GM12878 (cell line): Measurements from ENCODE around the gene SUSD1. TPM values are rescaled to one million over a fixed set of nuclear protein-coding genes. Genes with fewer than 3 reads are reported as not detected.
A peak's percentile ranks its signal among the peaks of the same experiment; 100 is the strongest.

Experiments used
- ASH2L ChIP-seq: fragments of 300-600, 200-600 bp; sonication (generic); IDR thresholded peaks from 2 replicates; pipeline ENCODE4 v1.6.1; 2017; ENCODE audit warnings: low read depth, mild to moderate bottlenecking, borderline replicate concordance
- BCL11A ChIP-seq: IDR thresholded peaks from 2 replicates; pipeline ENCODE4 v1.6.1; 2011; ENCODE audit warnings: low read depth, low read length
- BRCA1 ChIP-seq: IDR thresholded peaks from 2 replicates; pipeline ENCODE4 v1.6.1; 2011; ENCODE audit warnings: low read depth, low read length, improper control_type of control experiment
- CREB1 ChIP-seq: IDR thresholded peaks from 2 replicates; pipeline ENCODE4 v1.6.1; 2012; ENCODE audit warnings: low read depth, mild to moderate bottlenecking, inconsistent platforms
- FOS ChIP-seq: IDR thresholded peaks from 3 replicates; pipeline ENCODE4 v1.6.1; 2011; ENCODE audit warnings: borderline replicate concordance; ENCODE audit not compliant: insufficient read length; ENCODE audit errors: extremely low read depth
- HDAC2 ChIP-seq: fragments of 200-600 bp; sonication (generic); IDR thresholded peaks from 2 replicates; pipeline ENCODE4 v1.6.1; 2017
- KLF5 ChIP-seq: fragments of 450-650 bp; IDR thresholded peaks from 2 replicates; pipeline ENCODE4 v1.6.1; 2014; ENCODE audit warnings: mild to moderate bottlenecking; ENCODE audit not compliant: partially characterized antibody
- LARP7 ChIP-seq: fragments of 450-650 bp; IDR thresholded peaks from 2 replicates; pipeline ENCODE4 v1.6.1; 2017; ENCODE audit warnings: mild to moderate bottlenecking
- MEF2A ChIP-seq: IDR thresholded peaks from 2 replicates; pipeline ENCODE4 v1.6.1; 2011; ENCODE audit warnings: low read depth, mild to moderate bottlenecking, low read length, moderate library complexity; ENCODE audit not compliant: insufficient read depth
- MEF2B ChIP-seq: fragments of 450-650 bp; IDR thresholded peaks from 2 replicates; pipeline ENCODE4 v1.6.1; 2018; ENCODE audit warnings: mild to moderate bottlenecking, moderate library complexity; ENCODE audit not compliant: partially characterized antibody, poor library complexity, severe bottlenecking
- MTA2 ChIP-seq: fragments of 450-650 bp; IDR thresholded peaks from 2 replicates; pipeline ENCODE4 v1.6.1; 2016; ENCODE audit warnings: low read depth, mild to moderate bottlenecking, moderate library complexity
- PAX5 ChIP-seq: IDR thresholded peaks from 2 replicates; pipeline ENCODE4 v1.6.1; 2011; ENCODE audit warnings: low read depth, low read length, borderline replicate concordance
- POLR2AphosphoS5 ChIP-seq: IDR thresholded peaks from 2 replicates; pipeline ENCODE4 v1.6.1; 2011; ENCODE audit warnings: mild to moderate bottlenecking, low read length, inconsistent platforms
- POU2F2 ChIP-seq: IDR thresholded peaks from 3 replicates; pipeline ENCODE4 v1.6.1; 2011; ENCODE audit warnings: low read depth, mild to moderate bottlenecking, low read length, borderline replicate concordance
- RFX5 ChIP-seq: IDR thresholded peaks from 2 replicates; pipeline ENCODE4 v1.6.1; 2011; ENCODE audit warnings: low read depth, low read length, improper control_type of control experiment
- SMC3 ChIP-seq: IDR thresholded peaks from 2 replicates; pipeline ENCODE4 v1.6.1; 2011; ENCODE audit warnings: low read length, improper control_type of control experiment, borderline replicate concordance
- TAF1 ChIP-seq: IDR thresholded peaks from 2 replicates; pipeline ENCODE4 v1.6.1; 2011; ENCODE audit warnings: mild to moderate bottlenecking, low read depth, low read length, borderline replicate concordance
- TCF3 ChIP-seq: IDR thresholded peaks from 2 replicates; pipeline ENCODE4 v1.6.1; 2012; ENCODE audit warnings: low read depth, mild to moderate bottlenecking, low read length, borderline replicate concordance; ENCODE audit not compliant: insufficient read depth
- YBX1 ChIP-seq: fragments of 450-650 bp; IDR thresholded peaks from 2 replicates; pipeline ENCODE4 v1.6.1; 2016; ENCODE audit warnings: antibody characterized with exemption
- ZZZ3 ChIP-seq: IDR thresholded peaks from 2 replicates; pipeline ENCODE4 v1.6.1; 2011; ENCODE audit warnings: low read depth; ENCODE audit not compliant: control insufficient read depth, insufficient read length
- polyA plus RNA-seq, 11 experiments: library from polyadenylated mRNA; depleted of rRNA in 4 of 11; unstranded in 6 of 11; stranded (reverse) in 5 of 11; fragments of >200 nt; fragmentation: Nextera tagmentation in 4 of 11; fragmentation: Illumina TruSeq in 1 of 11; extraction: Ambion mirVana in 4 of 11; extraction: Trizol in 1 of 11; gene quantifications; 1 replicate in 1 of 11; 2 replicates in 10 of 11; pipeline versions ENCODE4 v1.2.1 to v1.2.3, GENCODE V29; 2011 to 2016; ENCODE audit warnings: inconsistent platforms in 2 of 11, missing spikeins in 2 of 11, low read depth in 1 of 11
- total RNA-seq, 4 experiments: library from RNA; depleted of rRNA in 3 of 4; stranded (reverse); fragments of >200 nt in 3 of 4; fragmentation: Illumina TruSeq in 1 of 4; extraction: Trizol in 1 of 4; gene quantifications; 2 replicates each; pipeline versions ENCODE4 v1.2.1 to v1.2.3, GENCODE V29; 2013 to 2021
- TF ChIP-seq, protein P1 (sequence below): IDR thresholded peaks from 2 replicates; pipeline ENCODE4 v1.6.1; 2012; ENCODE audit warnings: low read depth, low read length, improper control_type of control experiment
- TF ChIP-seq, protein P2 (sequence below): fragments of 150-350 bp; IDR thresholded peaks from 2 replicates; pipeline ENCODE4 v1.6.1; 2016; ENCODE audit warnings: low read depth, low read length
- TF ChIP-seq, protein P3 (sequence below), 3 experiments: IDR thresholded peaks in 2 of 3; conservative IDR thresholded peaks in 1 of 3; 2 replicates each; pipeline ENCODE4 v1.5.1; 2011; ENCODE audit warnings: low read depth in 3 of 3, low read length in 3 of 3, mild to moderate bottlenecking in 3 of 3, control low read depth in 2 of 3, moderate library complexity in 2 of 3, inconsistent platforms in 1 of 3, mixed read lengths in 1 of 3; ENCODE audit not compliant: control insufficient read depth in 2 of 3, insufficient read depth in 1 of 3; ENCODE audit errors: extremely low read depth in 1 of 3
- TF ChIP-seq, protein P4 (sequence below): fragments of 450-650 bp; IDR thresholded peaks from 2 replicates; pipeline ENCODE4 v1.6.1; 2017; ENCODE audit warnings: antibody characterized with exemption, mild to moderate bottlenecking, moderate library complexity

The SUSD1 gene
- total and polyA plus RNA-seq, 10 of the 15 experiments (the other 5 are each of a cell fraction or from before 2014, with no cell fraction given): 6.7 to 20.8 (median 13.2) TPM

DNA sequence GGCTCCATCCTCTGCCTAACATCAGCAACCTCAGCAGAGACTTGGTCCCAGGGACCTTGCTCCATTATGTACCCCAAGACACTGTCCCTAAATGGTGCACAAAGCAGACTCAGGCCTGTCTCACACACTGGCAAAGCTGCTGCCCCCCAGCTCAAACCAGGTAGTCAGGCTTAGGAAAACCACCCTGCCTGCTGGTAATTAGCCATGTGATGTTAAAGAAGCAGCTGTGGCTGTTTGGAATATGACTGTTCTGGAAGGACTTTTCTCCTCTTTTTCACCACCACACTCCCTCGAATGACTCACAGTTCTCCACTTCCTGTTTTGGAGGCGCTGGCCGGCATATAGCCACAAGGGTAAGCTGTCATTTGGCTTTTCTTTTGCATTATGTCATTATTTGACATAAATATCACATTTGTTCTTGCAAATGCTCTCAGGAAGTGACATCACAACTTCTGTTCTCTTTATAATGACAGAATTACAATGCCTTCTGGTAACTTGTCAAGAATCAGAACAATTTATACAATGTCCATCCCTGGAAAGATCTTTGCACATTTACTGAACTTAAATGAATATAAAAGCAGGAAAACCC lies 113.9 kb downstream of the SUSD1 start (continued):
- TF ChIP-seq ZZZ3: no peak
- TF ChIP-seq KLF5: peak; percentile 50
- peak; percentile 50; the same call in 1 of the 2 replicates for TF ChIP-seq PAX5
- peak; percentile 93 for TF ChIP-seq BCL11A
- TF ChIP-seq TCF3: peak; percentile 79; the same call in 1 of the 2 replicates
- no peak for TF ChIP-seq YBX1
- no peak for TF ChIP-seq HDAC2
- TF ChIP-seq TAF1: no peak
- TF ChIP-seq POLR2AphosphoS5: no peak
- TF ChIP-seq FOS: no peak
- no peak for TF ChIP-seq LARP7
- TF ChIP-seq, protein P1, sequence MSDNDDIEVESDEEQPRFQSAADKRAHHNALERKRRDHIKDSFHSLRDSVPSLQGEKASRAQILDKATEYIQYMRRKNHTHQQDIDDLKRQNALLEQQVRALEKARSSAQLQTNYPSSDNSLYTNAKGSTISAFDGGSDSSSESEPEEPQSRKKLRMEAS: no peak
- no peak for TF ChIP-seq ASH2L
- TF ChIP-seq MTA2: peak; percentile 90
- peak; percentile 26; the same call in 1 of the 2 replicates for TF ChIP-seq MEF2A
- peak; percentile 56 for TF ChIP-seq MEF2B
- TF ChIP-seq CREB1: peak; percentile 98
- TF ChIP-seq, protein P2, sequence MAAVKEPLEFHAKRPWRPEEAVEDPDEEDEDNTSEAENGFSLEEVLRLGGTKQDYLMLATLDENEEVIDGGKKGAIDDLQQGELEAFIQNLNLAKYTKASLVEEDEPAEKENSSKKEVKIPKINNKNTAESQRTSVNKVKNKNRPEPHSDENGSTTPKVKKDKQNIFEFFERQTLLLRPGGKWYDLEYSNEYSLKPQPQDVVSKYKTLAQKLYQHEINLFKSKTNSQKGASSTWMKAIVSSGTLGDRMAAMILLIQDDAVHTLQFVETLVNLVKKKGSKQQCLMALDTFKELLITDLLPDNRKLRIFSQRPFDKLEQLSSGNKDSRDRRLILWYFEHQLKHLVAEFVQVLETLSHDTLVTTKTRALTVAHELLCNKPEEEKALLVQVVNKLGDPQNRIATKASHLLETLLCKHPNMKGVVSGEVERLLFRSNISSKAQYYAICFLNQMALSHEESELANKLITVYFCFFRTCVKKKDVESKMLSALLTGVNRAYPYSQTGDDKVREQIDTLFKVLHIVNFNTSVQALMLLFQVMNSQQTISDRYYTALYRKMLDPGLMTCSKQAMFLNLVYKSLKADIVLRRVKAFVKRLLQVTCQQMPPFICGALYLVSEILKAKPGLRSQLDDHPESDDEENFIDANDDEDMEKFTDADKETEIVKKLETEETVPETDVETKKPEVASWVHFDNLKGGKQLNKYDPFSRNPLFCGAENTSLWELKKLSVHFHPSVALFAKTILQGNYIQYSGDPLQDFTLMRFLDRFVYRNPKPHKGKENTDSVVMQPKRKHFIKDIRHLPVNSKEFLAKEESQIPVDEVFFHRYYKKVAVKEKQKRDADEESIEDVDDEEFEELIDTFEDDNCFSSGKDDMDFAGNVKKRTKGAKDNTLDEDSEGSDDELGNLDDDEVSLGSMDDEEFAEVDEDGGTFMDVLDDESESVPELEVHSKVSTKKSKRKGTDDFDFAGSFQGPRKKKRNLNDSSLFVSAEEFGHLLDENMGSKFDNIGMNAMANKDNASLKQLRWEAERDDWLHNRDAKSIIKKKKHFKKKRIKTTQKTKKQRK: no peak
- TF ChIP-seq BRCA1: no peak
- TF ChIP-seq POU2F2: peak; percentile 45; the same call in 1 of the 3 replicates
- TF ChIP-seq, protein P3, sequence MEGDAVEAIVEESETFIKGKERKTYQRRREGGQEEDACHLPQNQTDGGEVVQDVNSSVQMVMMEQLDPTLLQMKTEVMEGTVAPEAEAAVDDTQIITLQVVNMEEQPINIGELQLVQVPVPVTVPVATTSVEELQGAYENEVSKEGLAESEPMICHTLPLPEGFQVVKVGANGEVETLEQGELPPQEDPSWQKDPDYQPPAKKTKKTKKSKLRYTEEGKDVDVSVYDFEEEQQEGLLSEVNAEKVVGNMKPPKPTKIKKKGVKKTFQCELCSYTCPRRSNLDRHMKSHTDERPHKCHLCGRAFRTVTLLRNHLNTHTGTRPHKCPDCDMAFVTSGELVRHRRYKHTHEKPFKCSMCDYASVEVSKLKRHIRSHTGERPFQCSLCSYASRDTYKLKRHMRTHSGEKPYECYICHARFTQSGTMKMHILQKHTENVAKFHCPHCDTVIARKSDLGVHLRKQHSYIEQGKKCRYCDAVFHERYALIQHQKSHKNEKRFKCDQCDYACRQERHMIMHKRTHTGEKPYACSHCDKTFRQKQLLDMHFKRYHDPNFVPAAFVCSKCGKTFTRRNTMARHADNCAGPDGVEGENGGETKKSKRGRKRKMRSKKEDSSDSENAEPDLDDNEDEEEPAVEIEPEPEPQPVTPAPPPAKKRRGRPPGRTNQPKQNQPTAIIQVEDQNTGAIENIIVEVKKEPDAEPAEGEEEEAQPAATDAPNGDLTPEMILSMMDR (IDR thresholded peaks at IDR 0.05 in 2 of 3, conservative IDR thresholded peaks at IDR 0.05 in 1 of 3; ENCODE audit: control insufficient read depth in 2 of 3, extremely low read depth in 1 of 3, insufficient read depth in 1 of 3, low read depth in 3 of 3, low read length in 3 of 3): no peak
- TF ChIP-seq, protein P4, sequence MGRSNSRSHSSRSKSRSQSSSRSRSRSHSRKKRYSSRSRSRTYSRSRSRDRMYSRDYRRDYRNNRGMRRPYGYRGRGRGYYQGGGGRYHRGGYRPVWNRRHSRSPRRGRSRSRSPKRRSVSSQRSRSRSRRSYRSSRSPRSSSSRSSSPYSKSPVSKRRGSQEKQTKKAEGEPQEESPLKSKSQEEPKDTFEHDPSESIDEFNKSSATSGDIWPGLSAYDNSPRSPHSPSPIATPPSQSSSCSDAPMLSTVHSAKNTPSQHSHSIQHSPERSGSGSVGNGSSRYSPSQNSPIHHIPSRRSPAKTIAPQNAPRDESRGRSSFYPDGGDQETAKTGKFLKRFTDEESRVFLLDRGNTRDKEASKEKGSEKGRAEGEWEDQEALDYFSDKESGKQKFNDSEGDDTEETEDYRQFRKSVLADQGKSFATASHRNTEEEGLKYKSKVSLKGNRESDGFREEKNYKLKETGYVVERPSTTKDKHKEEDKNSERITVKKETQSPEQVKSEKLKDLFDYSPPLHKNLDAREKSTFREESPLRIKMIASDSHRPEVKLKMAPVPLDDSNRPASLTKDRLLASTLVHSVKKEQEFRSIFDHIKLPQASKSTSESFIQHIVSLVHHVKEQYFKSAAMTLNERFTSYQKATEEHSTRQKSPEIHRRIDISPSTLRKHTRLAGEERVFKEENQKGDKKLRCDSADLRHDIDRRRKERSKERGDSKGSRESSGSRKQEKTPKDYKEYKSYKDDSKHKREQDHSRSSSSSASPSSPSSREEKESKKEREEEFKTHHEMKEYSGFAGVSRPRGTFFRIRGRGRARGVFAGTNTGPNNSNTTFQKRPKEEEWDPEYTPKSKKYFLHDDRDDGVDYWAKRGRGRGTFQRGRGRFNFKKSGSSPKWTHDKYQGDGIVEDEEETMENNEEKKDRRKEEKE: no peak
- no peak for TF ChIP-seq RFX5
- TF ChIP-seq SMC3: no peak; the same call in 1 of the 2 replicates
